Endothelial cell (in vitro differentiated cells): ENCODE results near the gene SHOX. TPM values are rescaled to one million over a fixed set of nuclear protein-coding genes. Genes with fewer than 3 reads are reported as not detected.
"Not testable (repeated sequence)": the region's sequence is repeated elsewhere in the genome, so short reads cannot be mapped to it uniquely, and the experiment has no call there.

Source experiments
- DNase-seq: peaks from one replicate; pipeline ENCODE4 v3.0.0; 2021; ENCODE audit warnings: low spot score
- H3K27ac Mint-ChIP-seq: one replicate; pipeline ENCODE4 v1.8.0; 2021; ENCODE audit warnings: mixed read lengths, inconsistent platforms; ENCODE audit not compliant: unreplicated experiment
- H3K27me3 Mint-ChIP-seq: one replicate; pipeline ENCODE4 v1.8.0; 2021; ENCODE audit warnings: mild to moderate bottlenecking, moderate library complexity, mixed read lengths, inconsistent platforms; ENCODE audit not compliant: unreplicated experiment
- H3K36me3 Mint-ChIP-seq: one replicate; pipeline ENCODE4 v1.8.0; 2021; ENCODE audit warnings: mild to moderate bottlenecking, low read depth, mixed read lengths, inconsistent platforms; ENCODE audit not compliant: unreplicated experiment
- H3K4me1 Mint-ChIP-seq: one replicate; pipeline ENCODE4 v1.8.0; 2021; ENCODE audit warnings: mild to moderate bottlenecking, mixed read lengths, inconsistent platforms; ENCODE audit not compliant: unreplicated experiment
- H3K4me3 Mint-ChIP-seq: one replicate; pipeline ENCODE4 v1.8.0; 2021; ENCODE audit warnings: mild to moderate bottlenecking, mixed read lengths, inconsistent platforms; ENCODE audit not compliant: unreplicated experiment
- H3K9me3 Mint-ChIP-seq: one replicate; pipeline ENCODE4 v1.8.0; 2021; ENCODE audit warnings: mixed read lengths, inconsistent platforms; ENCODE audit not compliant: unreplicated experiment
- CTCF ChIP-seq: fragments of 200-600 bp; sonication (generic); IDR thresholded peaks from one replicate; pipeline ENCODE4 v1.5.0; 2021; ENCODE audit warnings: antibody characterized with exemption; ENCODE audit not compliant: unreplicated experiment
- total RNA-seq: library from RNA; stranded (reverse); fragmentation: NEBNext Ultra II Directional; extraction: Animal tissue kit (Norgen Biotek cat#: 25700); gene quantifications from one replicate; pipeline ENCODE4 v1.2.1, GENCODE V29; 2021; ENCODE audit not compliant: unreplicated experiment

The SHOX gene
- total RNA-seq, 1 donor from 2014 or later, result not detected

- Mint-ChIP-seq H3K9me3 (peaks cover 54% of the 10 kb centered on the region), H3K4me1 (no peaks in the 10 kb centered on the region), H3K4me3 (no peak overlapping the region), H3K36me3 (peaks cover 35% of the 10 kb centered on the region), H3K27me3 (peaks cover 30% of the 10 kb centered on the region), H3K27ac (no peak overlapping the region)
- no peak for DNase-seq
- no peak for TF ChIP-seq CTCF
These were observed 11.2 kb upstream of the SHOX start for GRCh38 chrX:619451-619811.

- peak overlapping the region; percentile 56 for H3K4me3 Mint-ChIP-seq
- H3K9me3 Mint-ChIP-seq, result peaks cover 55% of the 10 kb centered on the region
- peaks cover 33% of the 10 kb centered on the region for H3K27me3 Mint-ChIP-seq
- H3K36me3 Mint-ChIP-seq, result peaks cover 38% of the 10 kb centered on the region
- H3K4me1 Mint-ChIP-seq, result no peaks in the 10 kb centered on the region
- no peak for DNase-seq
- no peak for TF ChIP-seq CTCF
- peak overlapping the region; percentile 61 for H3K27ac Mint-ChIP-seq
These were observed 10.6 kb upstream of the SHOX start for GRCh38 chrX:619812-620531.

- peaks cover 52% of the 10 kb centered on the region for H3K36me3 Mint-ChIP-seq
- no peak overlapping the region for H3K4me3 Mint-ChIP-seq
- no peak overlapping the region for H3K27ac Mint-ChIP-seq
- no peak for TF ChIP-seq CTCF
- no peaks in the 10 kb centered on the region for H3K4me1 Mint-ChIP-seq
- peaks cover 62% of the 10 kb centered on the region for H3K9me3 Mint-ChIP-seq
- no peak for DNase-seq
- peaks cover 42% of the 10 kb centered on the region for H3K27me3 Mint-ChIP-seq
These were observed 8.7 kb upstream of the SHOX start for GRCh38 chrX:621705-622503.

GRCh38 chrX:622802-623201 lies 7.8 kb upstream of the SHOX start:
- H3K4me1 Mint-ChIP-seq, H3K4me3 Mint-ChIP-seq: not testable (repeated sequence)
- H3K9me3 Mint-ChIP-seq, result peaks cover 68% of the 10 kb centered on the region

GRCh38 chrX:623268-623598 lies 7.4 kb upstream of the SHOX start:
- Mint-ChIP-seq H3K27ac (no peak overlapping the region), H3K4me3 (no peak overlapping the region), H3K9me3 (peaks cover 68% of the 10 kb centered on the region), H3K27me3 (peaks cover 50% of the 10 kb centered on the region), H3K36me3 (peaks cover 59% of the 10 kb centered on the region), H3K4me1 (no peaks in the 10 kb centered on the region)
- no peak for DNase-seq
- no peak for TF ChIP-seq CTCF

More at GRCh38 chrX:622802-623201, 7.8 kb upstream of the SHOX start:
- Mint-ChIP-seq H3K36me3 (peaks cover 58% of the 10 kb centered on the region), H3K27me3 (peaks cover 47% of the 10 kb centered on the region)
- not testable (repeated sequence) for DNase-seq, H3K27ac Mint-ChIP-seq
